Measurements from ENCODE around the gene PCDHGB6.

DNA sequence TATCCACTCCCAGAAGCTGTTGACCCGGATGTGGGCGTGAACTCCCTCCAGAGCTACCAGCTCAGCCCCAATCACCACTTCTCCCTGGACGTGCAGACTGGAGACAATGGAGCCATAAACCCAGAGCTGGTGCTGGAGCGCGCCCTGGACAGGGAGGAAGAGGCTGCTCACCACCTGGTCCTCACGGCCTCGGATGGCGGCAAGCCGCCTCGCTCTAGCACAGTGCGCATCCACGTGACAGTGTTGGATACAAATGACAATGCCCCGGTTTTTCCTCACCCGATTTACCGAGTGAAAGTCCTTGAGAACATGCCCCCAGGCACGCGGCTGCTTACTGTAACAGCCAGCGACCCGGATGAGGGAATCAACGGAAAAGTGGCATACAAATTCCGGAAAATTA, 14.6 kb upstream of the PCDHGB6 start:
- no peak for TF ChIP-seq POLR2AphosphoS5 (IDR thresholded peaks at IDR 0.05)
- TF ChIP-seq, protein P1, sequence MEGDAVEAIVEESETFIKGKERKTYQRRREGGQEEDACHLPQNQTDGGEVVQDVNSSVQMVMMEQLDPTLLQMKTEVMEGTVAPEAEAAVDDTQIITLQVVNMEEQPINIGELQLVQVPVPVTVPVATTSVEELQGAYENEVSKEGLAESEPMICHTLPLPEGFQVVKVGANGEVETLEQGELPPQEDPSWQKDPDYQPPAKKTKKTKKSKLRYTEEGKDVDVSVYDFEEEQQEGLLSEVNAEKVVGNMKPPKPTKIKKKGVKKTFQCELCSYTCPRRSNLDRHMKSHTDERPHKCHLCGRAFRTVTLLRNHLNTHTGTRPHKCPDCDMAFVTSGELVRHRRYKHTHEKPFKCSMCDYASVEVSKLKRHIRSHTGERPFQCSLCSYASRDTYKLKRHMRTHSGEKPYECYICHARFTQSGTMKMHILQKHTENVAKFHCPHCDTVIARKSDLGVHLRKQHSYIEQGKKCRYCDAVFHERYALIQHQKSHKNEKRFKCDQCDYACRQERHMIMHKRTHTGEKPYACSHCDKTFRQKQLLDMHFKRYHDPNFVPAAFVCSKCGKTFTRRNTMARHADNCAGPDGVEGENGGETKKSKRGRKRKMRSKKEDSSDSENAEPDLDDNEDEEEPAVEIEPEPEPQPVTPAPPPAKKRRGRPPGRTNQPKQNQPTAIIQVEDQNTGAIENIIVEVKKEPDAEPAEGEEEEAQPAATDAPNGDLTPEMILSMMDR (IDR thresholded peaks at IDR 0.05), result no peak
